GM18519 (cell line): ENCODE data around the gene HNRNPK.

Source experiments
- ATAC-seq: cut with Tn5 transposase; IDR thresholded peaks from one replicate; pipeline ENCODE4 v1.9.1; 2021; ENCODE audit warnings: mild to moderate bottlenecking, moderate library complexity; ENCODE audit not compliant: unreplicated experiment, low FRiP score

Gene HNRNPK

DNA sequence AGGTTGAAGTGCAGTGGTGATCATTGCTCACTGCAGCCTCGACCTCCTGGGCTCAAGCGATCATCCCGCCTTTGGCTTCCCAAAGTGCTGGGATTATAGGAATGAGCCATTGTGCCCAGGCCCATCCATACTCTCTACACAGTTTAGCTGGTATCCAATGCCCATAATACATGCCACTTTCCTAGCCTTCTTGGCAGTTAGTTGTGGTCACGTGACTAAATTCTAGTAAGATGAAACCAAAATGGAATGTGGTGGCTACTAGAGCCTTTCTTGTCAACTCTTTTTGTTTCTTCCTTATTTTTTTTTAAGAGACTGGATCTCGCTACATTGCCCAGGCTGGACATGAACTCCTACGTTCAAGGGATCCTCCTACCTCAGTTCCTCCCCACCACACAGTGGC lies 43.5 kb downstream of the HNRNPK start:
- no peak for ATAC-seq

DNA sequence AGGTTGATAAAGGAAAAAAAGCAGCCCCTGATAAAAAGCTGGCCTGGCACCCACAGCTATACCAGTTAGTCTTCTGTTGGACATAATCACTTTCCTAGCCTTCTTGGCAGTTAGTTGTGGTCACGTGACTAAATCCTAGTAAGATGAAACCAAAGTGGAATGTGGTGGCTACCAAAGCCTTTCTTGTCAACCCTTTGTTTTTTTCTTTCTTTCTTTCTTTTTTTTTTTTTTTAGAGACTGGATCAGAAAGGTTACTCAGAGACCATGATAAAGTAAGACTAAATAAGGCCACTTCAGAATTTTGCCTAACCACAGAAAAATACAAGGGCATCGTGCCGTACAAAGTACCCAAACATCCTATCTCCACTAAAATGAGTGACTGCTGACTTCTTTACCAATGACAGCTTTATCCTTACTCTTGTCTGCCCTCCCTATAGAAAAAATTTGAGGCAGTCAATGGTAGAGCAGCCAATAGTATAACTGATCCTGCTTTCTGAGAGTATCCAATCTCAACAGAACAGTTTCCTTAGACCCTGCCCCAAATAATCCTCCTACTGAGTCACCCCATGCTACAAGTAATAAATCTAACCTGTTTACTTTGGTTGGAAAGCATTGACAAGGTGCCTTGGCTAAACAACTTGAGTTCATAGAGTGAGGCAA lies 44.6 kb downstream of the HNRNPK start:
- ATAC-seq, result no peak

- ATAC-seq, result no peak
Measured at GRCh38 chr9:83934569-83935275, 45.3 kb downstream of the HNRNPK start.

- no peak for ATAC-seq
Measured at GRCh38 chr9:83933790-83934189, 46.2 kb downstream of the HNRNPK start.

DNA sequence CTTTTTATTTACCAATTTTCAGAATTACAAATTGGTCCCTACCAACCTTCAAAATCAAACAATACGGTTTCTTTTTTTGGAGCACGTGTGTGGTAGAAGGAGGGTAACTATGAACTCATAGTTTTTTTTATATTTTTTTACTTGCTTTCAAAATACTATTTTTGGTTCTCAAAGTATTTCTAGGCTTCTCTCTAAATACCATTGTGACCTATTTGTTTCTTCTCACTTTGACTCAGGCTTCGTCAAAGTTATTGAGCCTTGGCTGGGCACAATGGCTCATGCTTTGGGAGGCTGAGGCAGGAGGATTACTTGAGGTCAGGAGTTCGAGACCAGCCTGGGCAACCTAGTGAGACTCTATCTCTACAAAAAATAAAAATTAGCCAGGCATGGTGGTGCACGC lies 47.2 kb downstream of the HNRNPK start:
- no peak for ATAC-seq

DNA sequence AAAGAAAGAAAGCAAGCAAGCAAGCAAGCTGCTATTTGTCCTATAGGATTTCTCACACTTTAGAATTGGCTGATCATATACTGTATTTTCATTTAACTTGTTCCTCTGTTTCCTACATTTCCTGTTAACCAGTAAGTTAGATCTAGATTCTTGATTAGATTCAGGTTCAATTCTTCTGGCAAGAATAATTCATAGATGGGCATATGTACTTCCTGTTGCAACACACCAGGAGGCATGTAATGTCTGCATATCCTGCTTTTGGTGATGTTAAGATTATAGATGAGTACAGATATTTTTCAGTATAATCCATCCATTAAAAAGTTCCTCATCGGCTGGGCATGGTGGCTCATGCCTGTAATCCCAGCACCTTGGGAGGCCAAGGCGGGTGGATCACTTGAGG lies 48.0 kb downstream of the HNRNPK start:
- ATAC-seq, result no peak

DNA sequence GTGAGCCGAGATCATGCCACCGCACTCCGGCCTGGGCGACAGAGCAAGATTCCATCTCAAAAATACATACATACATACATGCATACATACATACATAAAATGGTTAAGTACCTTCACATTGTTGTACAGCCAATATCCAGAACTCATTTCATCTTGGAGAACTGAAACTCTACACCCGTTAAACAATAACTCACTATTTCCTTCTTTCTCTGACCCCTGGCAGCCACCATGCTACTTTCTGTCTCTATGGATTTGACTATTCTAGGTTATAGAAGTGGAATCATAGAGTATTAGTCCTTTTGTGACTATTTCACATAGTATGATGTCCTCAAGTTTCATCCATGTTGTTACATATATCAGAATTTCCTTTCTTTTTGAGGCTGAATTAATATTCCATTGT lies 49.1 kb downstream of the HNRNPK start:
- no peak for ATAC-seq

- no peak for ATAC-seq
Measured at GRCh38 chr9:83927591-83927990, 52.4 kb downstream of the HNRNPK start.

GRCh38 chr9:83920927-83921707 lies 58.9 kb downstream of the HNRNPK start, which contains the start of gene KIF27:
KIF27 (minus strand) TSS chr9:83921432; CDS start chr9:83915591, 5,841 bp downstream.
- peak; percentile 81 for ATAC-seq

- peak; percentile 24 for ATAC-seq
Measured at GRCh38 chr9:83920469-83920926, 59.5 kb downstream of the HNRNPK start.

GRCh38 chr9:83919111-83919510 lies 60.9 kb downstream of the HNRNPK start:
- no peak for ATAC-seq
